Keratinocyte (primary cell): Measurements from ENCODE around the gene SPON1. TPM values are rescaled to one million over a fixed set of nuclear protein-coding genes. Genes with fewer than 3 reads are reported as not detected.
A peak's percentile ranks its signal among the peaks of the same experiment; 100 is the strongest.

Experiments used
- DNase-seq: peaks from one replicate; pipeline ENCODE4 v3.0.0-alpha.2; 2011; ENCODE audit warnings: low read depth, missing footprints, low spot score
- FAIRE-seq: peaks from 2 replicates; lab custom pipeline; 2011; peaks lifted over from hg19 to GRCh38; lab: Jason Lieb, UNC
- H2AFZ ChIP-seq: 2 replicates; pipeline ENCODE4 v1.6.0; 2012; ENCODE audit warnings: low read length, control low read depth, inconsistent platforms; ENCODE audit not compliant: control insufficient read depth
- H3K27ac ChIP-seq: 2 replicates; pipeline ENCODE4 v1.5.1; 2011; ENCODE audit warnings: low read length; ENCODE audit not compliant: control insufficient read depth, insufficient read depth
- H3K27me3 ChIP-seq: 3 replicates; pipeline ENCODE4 v1.6.0; 2011; ENCODE audit warnings: low read length; ENCODE audit not compliant: control insufficient read depth, insufficient read depth; ENCODE audit errors: extremely low read depth
- H3K36me3 ChIP-seq, 2 experiments: 2 replicates in 1 of 2; 3 replicates in 1 of 2; pipeline ENCODE4 v1.5.1; 2011; ENCODE audit warnings: low read length in 2 of 2, mild to moderate bottlenecking in 1 of 2; ENCODE audit not compliant: control insufficient read depth in 2 of 2, insufficient read depth in 2 of 2; ENCODE audit errors: extremely low read depth in 1 of 2
- H3K4me1 ChIP-seq: 3 replicates; pipeline ENCODE4 v1.5.1; 2011; ENCODE audit warnings: low read length; ENCODE audit not compliant: control insufficient read depth, insufficient read depth; ENCODE audit errors: extremely low read depth
- H3K4me2 ChIP-seq: 3 replicates; pipeline ENCODE4 v1.6.0; 2011; ENCODE audit warnings: low read depth, low read length; ENCODE audit not compliant: control insufficient read depth, insufficient read depth; ENCODE audit errors: extremely low read depth
- H3K4me3 ChIP-seq, 3 experiments: fragments of 200-600 bp in 1 of 3; sonication (generic) in 1 of 3; 2 replicates in 2 of 3; 3 replicates in 1 of 3; pipeline ENCODE4 v1.5.1; 2011 to 2016; ENCODE audit warnings: low read length in 3 of 3, mild to moderate bottlenecking in 3 of 3, control low read depth in 2 of 3, inconsistent platforms in 1 of 3, low read depth in 1 of 3, mixed read lengths in 1 of 3, mixed run types in 1 of 3, moderate library complexity in 1 of 3; ENCODE audit not compliant: control insufficient read depth in 2 of 3, insufficient read depth in 2 of 3; ENCODE audit errors: extremely low read depth in 1 of 3
- H3K79me2 ChIP-seq: 2 replicates; pipeline ENCODE4 v1.6.0; 2012; ENCODE audit warnings: low read length; ENCODE audit not compliant: control insufficient read depth, insufficient read depth
- H3K9ac ChIP-seq: 3 replicates; pipeline ENCODE4 v1.6.0; 2011; ENCODE audit warnings: low read length; ENCODE audit not compliant: control insufficient read depth, insufficient read depth; ENCODE audit errors: extremely low read depth
- H3K9me1 ChIP-seq: 3 replicates; pipeline ENCODE4 v1.6.0; 2011; ENCODE audit warnings: low read length; ENCODE audit not compliant: control insufficient read depth, insufficient read depth; ENCODE audit errors: extremely low read depth
- H3K9me3 ChIP-seq: 2 replicates; pipeline ENCODE4 v1.5.1; 2012; ENCODE audit warnings: low read depth, low read length; ENCODE audit not compliant: control insufficient read depth
- H4K20me1 ChIP-seq: 3 replicates; pipeline ENCODE4 v1.6.0; 2011; ENCODE audit warnings: low read length; ENCODE audit not compliant: control insufficient read depth, insufficient read depth; ENCODE audit errors: extremely low read depth
- EZH2 ChIP-seq: IDR thresholded peaks from one replicate; pipeline ENCODE4 v1.6.1; 2012; ENCODE audit warnings: inconsistent platforms, mild to moderate bottlenecking, low read length, moderate library complexity
- dilution Hi-C: fragments of 300-500 bp; cut with MboI; formaldehyde crosslinking; loops from one replicate; pipeline ENCODE4 v1.7.0; 2020; ENCODE audit warnings: low sequenced_read_pairs; ENCODE audit not compliant: extremely low pct_ligation_motif_present
- polyA plus RNA-seq, 5 experiments: library from polyadenylated mRNA; depleted of rRNA in 3 of 5; stranded (reverse) in 3 of 5; stranded (forward) in 1 of 5; unstranded in 1 of 5; fragments of >200 nt; gene quantifications; 1 replicate in 1 of 5; 2 replicates in 3 of 5; 3 replicates in 1 of 5; pipeline versions ENCODE4 v1.2.1 to v1.2.3, GENCODE V29; 2011 to 2012; ENCODE audit warnings: missing spikeins in 2 of 5, low read depth in 1 of 5, low replicate concordance in 1 of 5
- TF ChIP-seq, protein P1 (sequence below), 3 experiments: IDR thresholded peaks in 1 of 3; conservative IDR thresholded peaks in 1 of 3; optimal IDR thresholded peaks in 1 of 3; 2 replicates in 2 of 3; 3 replicates in 1 of 3; pipeline versions ENCODE3 to v1.5.1; 2011; ENCODE audit warnings: low read length in 3 of 3, mild to moderate bottlenecking in 3 of 3, moderate library complexity in 2 of 3, control low read depth in 1 of 3, inconsistent platforms in 1 of 3; ENCODE audit not compliant: insufficient read depth in 2 of 3; ENCODE audit errors: extremely low read depth in 1 of 3

The SPON1 gene
- polyA plus RNA-seq, 1 donor (not counting 4 experiments of a cell fraction or from before 2014, with no cell fraction given), result not detected

- no peak overlapping the region for H3K4me2 ChIP-seq
Measured at GRCh38 chr11:14022251-14022650, 59.7 kb downstream of the SPON1 start.

DNA sequence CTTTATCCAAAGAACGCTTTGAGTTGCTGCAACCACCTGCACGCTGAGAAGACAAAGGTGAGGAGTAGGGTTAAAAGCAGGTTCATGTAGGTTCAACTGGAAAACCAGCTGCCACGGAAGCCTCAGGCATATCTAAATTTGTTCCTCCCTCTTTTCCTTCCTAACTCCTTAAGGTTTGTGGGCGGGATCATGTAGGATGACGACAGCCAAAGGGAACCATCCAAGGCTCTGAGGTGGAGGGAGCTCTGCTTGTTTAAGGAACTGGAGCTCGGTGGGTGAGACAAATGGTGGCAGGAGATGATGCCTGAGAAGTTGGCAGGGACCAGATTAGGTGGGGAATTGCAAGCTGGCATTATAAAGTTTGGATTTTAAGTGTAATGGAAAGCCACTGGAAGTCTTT, 60.3 kb downstream of the SPON1 start:
- H3K4me1 ChIP-seq, result no peaks in the 10 kb centered on the region
- H3K4me2 ChIP-seq, result no peak overlapping the region
- peaks cover 8% of the 10 kb centered on the region for H3K27me3 ChIP-seq
- dilution Hi-C loops, result no loop called here
- no peaks in the 10 kb centered on the region for H4K20me1 ChIP-seq
- H2AFZ ChIP-seq, result no peak overlapping the region
- H3K9me1 ChIP-seq, result no peaks in the 10 kb centered on the region
- no peaks in the 10 kb centered on the region for H3K9me3 ChIP-seq
- no peak for DNase-seq
- H3K36me3 ChIP-seq, result no peaks in the 10 kb centered on the region
- no peak overlapping the region for H3K9ac ChIP-seq
- TF ChIP-seq EZH2, result no peak
- TF ChIP-seq, protein P1, sequence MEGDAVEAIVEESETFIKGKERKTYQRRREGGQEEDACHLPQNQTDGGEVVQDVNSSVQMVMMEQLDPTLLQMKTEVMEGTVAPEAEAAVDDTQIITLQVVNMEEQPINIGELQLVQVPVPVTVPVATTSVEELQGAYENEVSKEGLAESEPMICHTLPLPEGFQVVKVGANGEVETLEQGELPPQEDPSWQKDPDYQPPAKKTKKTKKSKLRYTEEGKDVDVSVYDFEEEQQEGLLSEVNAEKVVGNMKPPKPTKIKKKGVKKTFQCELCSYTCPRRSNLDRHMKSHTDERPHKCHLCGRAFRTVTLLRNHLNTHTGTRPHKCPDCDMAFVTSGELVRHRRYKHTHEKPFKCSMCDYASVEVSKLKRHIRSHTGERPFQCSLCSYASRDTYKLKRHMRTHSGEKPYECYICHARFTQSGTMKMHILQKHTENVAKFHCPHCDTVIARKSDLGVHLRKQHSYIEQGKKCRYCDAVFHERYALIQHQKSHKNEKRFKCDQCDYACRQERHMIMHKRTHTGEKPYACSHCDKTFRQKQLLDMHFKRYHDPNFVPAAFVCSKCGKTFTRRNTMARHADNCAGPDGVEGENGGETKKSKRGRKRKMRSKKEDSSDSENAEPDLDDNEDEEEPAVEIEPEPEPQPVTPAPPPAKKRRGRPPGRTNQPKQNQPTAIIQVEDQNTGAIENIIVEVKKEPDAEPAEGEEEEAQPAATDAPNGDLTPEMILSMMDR (optimal IDR thresholded peaks at IDR 0.05 in 1 of 3, IDR thresholded peaks at IDR 0.05 in 1 of 3, conservative IDR thresholded peaks at IDR 0.05 in 1 of 3; ENCODE audit: extremely low read depth in 1 of 3, insufficient read depth in 2 of 3, low read length in 3 of 3), result no peak
- no peak overlapping the region for H3K4me3 ChIP-seq
- H3K79me2 ChIP-seq, result no peaks in the 10 kb centered on the region
- FAIRE-seq, result no peak
- no peak overlapping the region for H3K27ac ChIP-seq

More at GRCh38 chr11:14022251-14022650, 59.7 kb downstream of the SPON1 start:
- no peak overlapping the region for H2AFZ ChIP-seq
- H3K9me3 ChIP-seq, result no peaks in the 10 kb centered on the region
- H3K79me2 ChIP-seq, result no peaks in the 10 kb centered on the region
- H3K27me3 ChIP-seq, result peaks cover 8% of the 10 kb centered on the region
- no peak overlapping the region for H3K9ac ChIP-seq
- TF ChIP-seq, protein P1 (optimal IDR thresholded peaks at IDR 0.05 in 1 of 3, IDR thresholded peaks at IDR 0.05 in 1 of 3, conservative IDR thresholded peaks at IDR 0.05 in 1 of 3; ENCODE audit: extremely low read depth in 1 of 3, insufficient read depth in 2 of 3, low read length in 3 of 3), result no peak
- no peak for TF ChIP-seq EZH2
- dilution Hi-C loops, result no loop called here
- H3K4me3 ChIP-seq, result no peak overlapping the region
- no peaks in the 10 kb centered on the region for H3K36me3 ChIP-seq
- no peak overlapping the region for H3K27ac ChIP-seq
- no peaks in the 10 kb centered on the region for H3K4me1 ChIP-seq
- no peaks in the 10 kb centered on the region for H4K20me1 ChIP-seq
- FAIRE-seq (peak; percentile 44), DNase-seq (no peak)
- no peaks in the 10 kb centered on the region for H3K9me1 ChIP-seq
